HepG2 (cell line): Measurements from ENCODE around the gene OTUD1. TPM values are rescaled to one million over a fixed set of nuclear protein-coding genes. Genes with fewer than 3 reads are reported as not detected.

Experiments used
- AKAP8 ChIP-seq: sonication (generic); formaldehyde crosslinking; IDR thresholded peaks from 2 replicates; pipeline ENCODE4 v1.5.1; 2020; ENCODE audit warnings: mild to moderate bottlenecking, missing genetic modification reagents
- CAMTA2 ChIP-seq: sonication (generic); formaldehyde crosslinking; IDR thresholded peaks from 2 replicates; pipeline ENCODE4 v1.4.0; 2020; ENCODE audit warnings: mild to moderate bottlenecking, missing genetic modification reagents, borderline replicate concordance
- CBX5 ChIP-seq: sonication (generic); formaldehyde crosslinking; IDR thresholded peaks from 2 replicates; pipeline ENCODE4 v1.4.0; 2020; ENCODE audit warnings: missing genetic modification reagents, borderline replicate concordance
- CREB1 ChIP-seq, 2 experiments: fragments of 450-650 bp in 1 of 2; IDR thresholded peaks; 2 replicates each; pipeline ENCODE4 v1.6.1; 2016 to 2017; ENCODE audit warnings: control low read depth in 1 of 2, mild to moderate bottlenecking in 1 of 2, missing compliant biosample characterization in 1 of 2, missing genetic modification characterization in 1 of 2
- DPF2 ChIP-seq: sonication (generic); formaldehyde crosslinking; IDR thresholded peaks from 2 replicates; pipeline ENCODE4 v1.4.0; 2020; ENCODE audit warnings: mild to moderate bottlenecking, low read depth, missing genetic modification reagents, borderline replicate concordance
- EZH2 ChIP-seq: conservative IDR thresholded peaks from 2 replicates; pipeline ENCODE4 v1.6.1; 2012; ENCODE audit warnings: mild to moderate bottlenecking, low read depth, low read length, moderate library complexity
- MXI1 ChIP-seq: IDR thresholded peaks from 3 replicates; pipeline ENCODE4 v1.6.1; 2012; ENCODE audit warnings: low read depth, low read length, inconsistent platforms, borderline replicate concordance
- RARG ChIP-seq: sonication (generic); formaldehyde crosslinking; IDR thresholded peaks from 2 replicates; pipeline ENCODE4 v1.4.0; 2020; ENCODE audit warnings: low read depth, mild to moderate bottlenecking, missing genetic modification reagents
- TCF12 ChIP-seq, 2 experiments: fragments of 450-650 bp in 1 of 2; sonication (generic) in 1 of 2; formaldehyde crosslinking in 1 of 2; IDR thresholded peaks; 2 replicates each; pipeline versions ENCODE4 v1.6.1 to v1.8.0; 2017 to 2022; ENCODE audit warnings: antibody characterized with exemption in 1 of 2, mild to moderate bottlenecking in 1 of 2, missing genetic modification reagents in 1 of 2, moderate library complexity in 1 of 2
- XRCC5 ChIP-seq: fragments of 200-400 bp; formaldehyde crosslinking; optimal IDR thresholded peaks from 2 replicates; pipeline ENCODE3; 2017; ENCODE audit warnings: mild to moderate bottlenecking, low read length
- ZNF598 ChIP-seq: sonication (generic); formaldehyde crosslinking; IDR thresholded peaks from 2 replicates; pipeline ENCODE4 v1.5.1; 2020; ENCODE audit warnings: mild to moderate bottlenecking, missing genetic modification reagents, borderline replicate concordance
- polyA plus RNA-seq, 8 experiments: library from polyadenylated mRNA; depleted of rRNA in 3 of 8; stranded (reverse) in 7 of 8; unstranded in 1 of 8; fragments of >200 nt; fragmentation: Illumina TruSeq in 4 of 8; extraction: Trizol in 4 of 8; gene quantifications; 2 replicates each; pipeline versions ENCODE4 v1.2.1 to v1.2.3, GENCODE V29; 2011 to 2016; ENCODE audit warnings: low read depth in 4 of 8, missing spikeins in 1 of 8, mixed read lengths in 1 of 8; ENCODE audit not compliant: insufficient read depth in 1 of 8
- total RNA-seq, 5 experiments: library from RNA; depleted of rRNA; stranded (reverse); fragments of >200 nt; fragmentation: Illumina TruSeq; extraction: Trizol; gene quantifications; 2 replicates each; pipeline ENCODE4 v1.2.3, GENCODE V29; 2016; ENCODE audit warnings: low read depth in 1 of 5
- TF ChIP-seq, protein P1 (sequence below): sonication (generic); formaldehyde crosslinking; IDR thresholded peaks from 2 replicates; pipeline ENCODE4 v1.5.1; 2020; ENCODE audit warnings: mild to moderate bottlenecking, missing genetic modification reagents, moderate library complexity
- TF ChIP-seq, protein P2 (sequence below): sonication (generic); formaldehyde crosslinking; IDR thresholded peaks from 2 replicates; pipeline ENCODE4 v1.4.0; 2020; ENCODE audit warnings: mild to moderate bottlenecking, missing genetic modification reagents
- TF ChIP-seq, protein P3 (sequence below): sonication (generic); formaldehyde crosslinking; IDR thresholded peaks from 2 replicates; pipeline ENCODE4 v1.9.0; 2021; ENCODE audit warnings: missing genetic modification reagents, borderline replicate concordance
- TF ChIP-seq, protein P4 (sequence below): sonication (generic); formaldehyde crosslinking; IDR thresholded peaks from 2 replicates; pipeline ENCODE4 v1.9.0; 2021; ENCODE audit warnings: missing genetic modification reagents, borderline replicate concordance
- TF ChIP-seq, protein P5 (sequence below): sonication (generic); formaldehyde crosslinking; IDR thresholded peaks from 2 replicates; pipeline ENCODE4 v1.8.1; 2023; ENCODE audit warnings: mild to moderate bottlenecking, missing genetic modification reagents

The OTUD1 gene
- total and polyA plus RNA-seq, 2 of the 13 experiments (the other 11 are each of a cell fraction or from before 2014, with no cell fraction given): 1.2 to 1.4 TPM

DNA sequence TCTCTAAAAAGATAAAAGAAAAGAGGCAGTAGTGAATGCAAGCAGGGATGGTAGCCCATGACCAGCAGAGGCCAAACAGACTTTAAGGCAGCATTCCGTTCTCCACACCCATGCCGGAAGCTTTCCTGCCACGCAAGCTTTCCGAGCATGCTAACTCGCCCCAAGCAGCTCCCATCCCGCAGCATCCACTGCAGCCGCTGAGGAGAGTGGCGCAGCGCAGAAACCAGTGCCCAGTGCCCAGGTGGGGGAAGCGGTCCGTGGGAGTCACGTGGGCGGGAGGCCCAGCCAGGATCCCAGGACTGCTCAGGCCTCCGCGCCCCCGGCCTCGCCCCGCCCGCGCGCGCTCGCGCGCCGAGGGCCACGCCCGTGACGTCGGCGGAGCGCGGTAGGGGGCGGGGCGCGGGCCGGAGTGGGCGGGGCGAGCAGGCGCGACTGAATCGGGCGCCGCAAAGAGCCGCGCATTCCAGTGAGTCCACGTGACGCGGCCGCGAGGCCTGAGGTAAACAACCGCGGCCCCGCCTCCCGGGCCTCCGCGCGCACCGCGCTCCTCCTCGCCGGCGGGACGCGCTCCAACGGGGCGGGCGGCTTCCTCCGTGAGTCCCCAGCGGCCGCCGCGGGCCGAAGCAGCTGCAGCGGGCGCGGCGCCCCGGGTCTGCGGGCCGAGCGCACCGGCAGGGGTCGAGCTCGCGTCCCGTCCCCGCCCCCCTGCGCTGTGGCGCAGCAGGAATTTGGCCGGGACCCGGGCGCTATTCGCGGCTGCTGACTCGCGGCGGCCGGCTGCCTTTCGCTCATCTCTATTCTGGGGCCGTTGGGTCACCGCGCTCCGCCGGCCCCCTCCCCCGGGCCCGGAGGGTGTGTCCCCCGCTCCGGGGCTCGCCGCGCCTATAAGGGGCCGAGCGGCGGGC, at the start of gene OTUD1 (continued):
- TF ChIP-seq RARG (CRISPR knock-in tag) (no peak), ZNF598 (CRISPR knock-in tag) (no peak), XRCC5 (no peak), CBX5 (no peak), MXI1 (peak; percentile 71; the same call in 1 of the 3 replicates), EZH2 (no peak), CREB1 (IDR thresholded peaks at IDR 0.05) (peak; percentile 81; the same call in 1 of the 2 replicates), CREB1 (CRISPR knock-in tag; IDR thresholded peaks at IDR 0.05) (no peak), CAMTA2 (no peak), DPF2 (CRISPR knock-in tag) (no peak), TCF12 (IDR thresholded peaks at IDR 0.05) (no peak), TCF12 (CRISPR knock-in tag; IDR thresholded peaks at IDR 0.05) (no peak), AKAP8 (CRISPR knock-in tag) (no peak)
- TF ChIP-seq, protein P1, sequence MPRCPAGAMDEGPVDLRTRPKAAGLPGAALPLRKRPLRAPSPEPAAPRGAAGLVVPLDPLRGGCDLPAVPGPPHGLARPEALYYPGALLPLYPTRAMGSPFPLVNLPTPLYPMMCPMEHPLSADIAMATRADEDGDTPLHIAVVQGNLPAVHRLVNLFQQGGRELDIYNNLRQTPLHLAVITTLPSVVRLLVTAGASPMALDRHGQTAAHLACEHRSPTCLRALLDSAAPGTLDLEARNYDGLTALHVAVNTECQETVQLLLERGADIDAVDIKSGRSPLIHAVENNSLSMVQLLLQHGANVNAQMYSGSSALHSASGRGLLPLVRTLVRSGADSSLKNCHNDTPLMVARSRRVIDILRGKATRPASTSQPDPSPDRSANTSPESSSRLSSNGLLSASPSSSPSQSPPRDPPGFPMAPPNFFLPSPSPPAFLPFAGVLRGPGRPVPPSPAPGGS (CRISPR knock-in tag): no peak
- TF ChIP-seq, protein P2, sequence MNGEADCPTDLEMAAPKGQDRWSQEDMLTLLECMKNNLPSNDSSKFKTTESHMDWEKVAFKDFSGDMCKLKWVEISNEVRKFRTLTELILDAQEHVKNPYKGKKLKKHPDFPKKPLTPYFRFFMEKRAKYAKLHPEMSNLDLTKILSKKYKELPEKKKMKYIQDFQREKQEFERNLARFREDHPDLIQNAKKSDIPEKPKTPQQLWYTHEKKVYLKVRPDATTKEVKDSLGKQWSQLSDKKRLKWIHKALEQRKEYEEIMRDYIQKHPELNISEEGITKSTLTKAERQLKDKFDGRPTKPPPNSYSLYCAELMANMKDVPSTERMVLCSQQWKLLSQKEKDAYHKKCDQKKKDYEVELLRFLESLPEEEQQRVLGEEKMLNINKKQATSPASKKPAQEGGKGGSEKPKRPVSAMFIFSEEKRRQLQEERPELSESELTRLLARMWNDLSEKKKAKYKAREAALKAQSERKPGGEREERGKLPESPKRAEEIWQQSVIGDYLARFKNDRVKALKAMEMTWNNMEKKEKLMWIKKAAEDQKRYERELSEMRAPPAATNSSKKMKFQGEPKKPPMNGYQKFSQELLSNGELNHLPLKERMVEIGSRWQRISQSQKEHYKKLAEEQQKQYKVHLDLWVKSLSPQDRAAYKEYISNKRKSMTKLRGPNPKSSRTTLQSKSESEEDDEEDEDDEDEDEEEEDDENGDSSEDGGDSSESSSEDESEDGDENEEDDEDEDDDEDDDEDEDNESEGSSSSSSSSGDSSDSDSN (CRISPR knock-in tag): peak; percentile 49; the same call in 1 of the 2 replicates
- TF ChIP-seq, protein P3, sequence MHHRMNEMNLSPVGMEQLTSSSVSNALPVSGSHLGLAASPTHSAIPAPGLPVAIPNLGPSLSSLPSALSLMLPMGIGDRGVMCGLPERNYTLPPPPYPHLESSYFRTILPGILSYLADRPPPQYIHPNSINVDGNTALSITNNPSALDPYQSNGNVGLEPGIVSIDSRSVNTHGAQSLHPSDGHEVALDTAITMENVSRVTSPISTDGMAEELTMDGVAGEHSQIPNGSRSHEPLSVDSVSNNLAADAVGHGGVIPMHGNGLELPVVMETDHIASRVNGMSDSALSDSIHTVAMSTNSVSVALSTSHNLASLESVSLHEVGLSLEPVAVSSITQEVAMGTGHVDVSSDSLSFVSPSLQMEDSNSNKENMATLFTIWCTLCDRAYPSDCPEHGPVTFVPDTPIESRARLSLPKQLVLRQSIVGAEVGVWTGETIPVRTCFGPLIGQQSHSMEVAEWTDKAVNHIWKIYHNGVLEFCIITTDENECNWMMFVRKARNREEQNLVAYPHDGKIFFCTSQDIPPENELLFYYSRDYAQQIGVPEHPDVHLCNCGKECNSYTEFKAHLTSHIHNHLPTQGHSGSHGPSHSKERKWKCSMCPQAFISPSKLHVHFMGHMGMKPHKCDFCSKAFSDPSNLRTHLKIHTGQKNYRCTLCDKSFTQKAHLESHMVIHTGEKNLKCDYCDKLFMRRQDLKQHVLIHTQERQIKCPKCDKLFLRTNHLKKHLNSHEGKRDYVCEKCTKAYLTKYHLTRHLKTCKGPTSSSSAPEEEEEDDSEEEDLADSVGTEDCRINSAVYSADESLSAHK (CRISPR knock-in tag): no peak
- TF ChIP-seq, protein P4, sequence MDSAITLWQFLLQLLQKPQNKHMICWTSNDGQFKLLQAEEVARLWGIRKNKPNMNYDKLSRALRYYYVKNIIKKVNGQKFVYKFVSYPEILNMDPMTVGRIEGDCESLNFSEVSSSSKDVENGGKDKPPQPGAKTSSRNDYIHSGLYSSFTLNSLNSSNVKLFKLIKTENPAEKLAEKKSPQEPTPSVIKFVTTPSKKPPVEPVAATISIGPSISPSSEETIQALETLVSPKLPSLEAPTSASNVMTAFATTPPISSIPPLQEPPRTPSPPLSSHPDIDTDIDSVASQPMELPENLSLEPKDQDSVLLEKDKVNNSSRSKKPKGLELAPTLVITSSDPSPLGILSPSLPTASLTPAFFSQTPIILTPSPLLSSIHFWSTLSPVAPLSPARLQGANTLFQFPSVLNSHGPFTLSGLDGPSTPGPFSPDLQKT (CRISPR knock-in tag): no peak
- TF ChIP-seq, protein P5, sequence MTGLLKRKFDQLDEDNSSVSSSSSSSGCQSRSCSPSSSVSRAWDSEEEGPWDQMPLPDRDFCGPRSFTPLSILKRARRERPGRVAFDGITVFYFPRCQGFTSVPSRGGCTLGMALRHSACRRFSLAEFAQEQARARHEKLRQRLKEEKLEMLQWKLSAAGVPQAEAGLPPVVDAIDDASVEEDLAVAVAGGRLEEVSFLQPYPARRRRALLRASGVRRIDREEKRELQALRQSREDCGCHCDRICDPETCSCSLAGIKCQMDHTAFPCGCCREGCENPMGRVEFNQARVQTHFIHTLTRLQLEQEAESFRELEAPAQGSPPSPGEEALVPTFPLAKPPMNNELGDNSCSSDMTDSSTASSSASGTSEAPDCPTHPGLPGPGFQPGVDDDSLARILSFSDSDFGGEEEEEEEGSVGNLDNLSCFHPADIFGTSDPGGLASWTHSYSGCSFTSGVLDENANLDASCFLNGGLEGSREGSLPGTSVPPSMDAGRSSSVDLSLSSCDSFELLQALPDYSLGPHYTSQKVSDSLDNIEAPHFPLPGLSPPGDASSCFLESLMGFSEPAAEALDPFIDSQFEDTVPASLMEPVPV (CRISPR knock-in tag): peak; percentile 53; the same call in 1 of the 2 replicates
